ENCODE measurements around the gene SLC34A2.

GRCh38 chr4:25672756-25673155, 17.1 kb downstream of the SLC34A2 start:
- TF ChIP-seq, protein P1, sequence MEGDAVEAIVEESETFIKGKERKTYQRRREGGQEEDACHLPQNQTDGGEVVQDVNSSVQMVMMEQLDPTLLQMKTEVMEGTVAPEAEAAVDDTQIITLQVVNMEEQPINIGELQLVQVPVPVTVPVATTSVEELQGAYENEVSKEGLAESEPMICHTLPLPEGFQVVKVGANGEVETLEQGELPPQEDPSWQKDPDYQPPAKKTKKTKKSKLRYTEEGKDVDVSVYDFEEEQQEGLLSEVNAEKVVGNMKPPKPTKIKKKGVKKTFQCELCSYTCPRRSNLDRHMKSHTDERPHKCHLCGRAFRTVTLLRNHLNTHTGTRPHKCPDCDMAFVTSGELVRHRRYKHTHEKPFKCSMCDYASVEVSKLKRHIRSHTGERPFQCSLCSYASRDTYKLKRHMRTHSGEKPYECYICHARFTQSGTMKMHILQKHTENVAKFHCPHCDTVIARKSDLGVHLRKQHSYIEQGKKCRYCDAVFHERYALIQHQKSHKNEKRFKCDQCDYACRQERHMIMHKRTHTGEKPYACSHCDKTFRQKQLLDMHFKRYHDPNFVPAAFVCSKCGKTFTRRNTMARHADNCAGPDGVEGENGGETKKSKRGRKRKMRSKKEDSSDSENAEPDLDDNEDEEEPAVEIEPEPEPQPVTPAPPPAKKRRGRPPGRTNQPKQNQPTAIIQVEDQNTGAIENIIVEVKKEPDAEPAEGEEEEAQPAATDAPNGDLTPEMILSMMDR (conservative IDR thresholded peaks at IDR 0.05; ENCODE audit: low read length) = no peak
- no peak for TF ChIP-seq EZH2phosphoT487 (IDR thresholded peaks at IDR 0.05; ENCODE audit: borderline replicate concordance)

Data from Loucy (cell line).